CD4-positive, CD25-positive, alpha-beta regulatory T cell (primary cell): ENCODE data around the gene GRIN2C. TPM values are rescaled to one million over a fixed set of nuclear protein-coding genes. Genes with fewer than 3 reads are reported as not detected.

Source experiments
- ATAC-seq, 2 donors: fragments of 150-1000 bp; cut with Tn5 transposase; one replicate each; pipeline ENCODE4 v1.10.0; 2021; ENCODE audit warnings: low read depth in 2 of 2, moderate number of reproducible peaks in 2 of 2, moderate library complexity in 1 of 2
- DNase-seq, 3 donors: peaks; one replicate each; pipeline versions ENCODE4 v3.0.0 to v3.0.0-alpha.2; 2012 to 2022; ENCODE audit warnings: mixed read lengths in 1 of 3
- H3K27ac ChIP-seq: one replicate; pipeline ENCODE4 v1.7.0; 2013; ENCODE audit warnings: mild to moderate bottlenecking, low read length; ENCODE audit not compliant: insufficient read depth, poor library complexity, severe bottlenecking
- H3K27me3 ChIP-seq: one replicate; pipeline ENCODE4 v1.7.0; 2013; ENCODE audit warnings: low read length; ENCODE audit not compliant: control insufficient read depth, insufficient read depth
- H3K36me3 ChIP-seq: one replicate; pipeline ENCODE4 v1.7.0; 2013; ENCODE audit warnings: mild to moderate bottlenecking, low read length, moderate library complexity; ENCODE audit not compliant: control insufficient read depth, insufficient read depth
- H3K4me1 ChIP-seq: 2 replicates; pipeline ENCODE4 v1.7.0; 2013; ENCODE audit warnings: mild to moderate bottlenecking, low read length; ENCODE audit not compliant: insufficient read depth, control insufficient read depth, poor library complexity, severe bottlenecking
- H3K4me3 ChIP-seq: one replicate; pipeline ENCODE4 v1.7.0; 2013; ENCODE audit warnings: low read depth, mild to moderate bottlenecking, low read length, moderate library complexity
- H3K9me3 ChIP-seq, 2 experiments: 1 replicate in 1 of 2; 2 replicates in 1 of 2; pipeline ENCODE4 v1.7.0; 2013; ENCODE audit warnings: low read length in 2 of 2, mild to moderate bottlenecking in 1 of 2, moderate library complexity in 1 of 2; ENCODE audit not compliant: control insufficient read depth in 2 of 2
- H3K27ac Mint-ChIP-seq, 3 donors: one replicate each; pipeline ENCODE4 v1.8.0; 2020 to 2022; ENCODE audit warnings: mild to moderate bottlenecking in 3 of 3, mixed read lengths in 3 of 3, moderate library complexity in 2 of 3
- H3K27me3 Mint-ChIP-seq: one replicate; pipeline ENCODE4 v1.8.0; 2022; ENCODE audit warnings: mild to moderate bottlenecking, mixed read lengths
- H3K36me3 Mint-ChIP-seq: one replicate; pipeline ENCODE4 v1.8.0; 2020; ENCODE audit warnings: mixed read lengths
- H3K4me1 Mint-ChIP-seq, 4 donors: one replicate each; pipeline ENCODE4 v1.8.0; 2020 to 2022; ENCODE audit warnings: mixed read lengths in 4 of 4, mild to moderate bottlenecking in 1 of 4
- H3K4me3 Mint-ChIP-seq, 4 donors: one replicate each; pipeline ENCODE4 v1.8.0; 2020 to 2022; ENCODE audit warnings: mild to moderate bottlenecking in 4 of 4, mixed read lengths in 4 of 4, moderate library complexity in 3 of 4
- H3K9me3 Mint-ChIP-seq, 7 donors: one replicate each; pipeline ENCODE4 v1.8.0; 2020 to 2022; ENCODE audit warnings: mixed read lengths in 7 of 7, mild to moderate bottlenecking in 3 of 7, moderate library complexity in 2 of 7
- polyA plus RNA-seq, 4 donors: library from polyadenylated mRNA; unstranded; fragments of 300-500 nt; fragmentation: Illumina TruSeq; gene quantifications; one replicate each; pipeline ENCODE4 v1.2.3, GENCODE V29; 2021
- total RNA-seq: library from RNA; stranded (reverse); gene quantifications from one replicate; pipeline ENCODE4 v1.2.3, GENCODE V29; 2022

Gene GRIN2C
- total and polyA plus RNA-seq, 5 donors from 2014 or later: not detected

GRCh38 chr17:74836691-74837467, 22.8 kb downstream of the GRIN2C start:
- H3K4me1 Mint-ChIP-seq: peaks cover 5 to 13% (median 7%) of the 10 kb centered on the region in 4 donors
- H3K36me3 ChIP-seq: peaks cover 14% of the 10 kb centered on the region
- H3K9me3 ChIP-seq: no peaks in the 10 kb centered on the region
- H3K27me3 ChIP-seq: no peaks in the 10 kb centered on the region
- no peaks in the 10 kb centered on the region for H3K4me1 ChIP-seq
- no peak overlapping the region for H3K4me3 ChIP-seq
- peaks cover 32% of the 10 kb centered on the region for H3K36me3 Mint-ChIP-seq
- peaks cover 15% of the 10 kb centered on the region for H3K27me3 Mint-ChIP-seq
- H3K27ac Mint-ChIP-seq: peak overlapping the region in 1 of 3 donors; percentile 79
- ATAC-seq (no peak), DNase-seq (no peak)
- H3K27ac ChIP-seq: no peak overlapping the region
- no peak overlapping the region for H3K4me3 Mint-ChIP-seq
- no peaks in the 10 kb centered on the region for H3K9me3 Mint-ChIP-seq

- no peak for ATAC-seq
- Histone ChIP-seq H3K27ac (no peak overlapping the region), H3K9me3 (no peaks in the 10 kb centered on the region), H3K4me3 (no peak overlapping the region), H3K4me1 (no peaks in the 10 kb centered on the region), H3K36me3 (peaks cover 14% of the 10 kb centered on the region), H3K27me3 (no peaks in the 10 kb centered on the region)
- peaks cover 30% of the 10 kb centered on the region for H3K36me3 Mint-ChIP-seq
- no peak for DNase-seq
- H3K4me3 Mint-ChIP-seq: no peak overlapping the region
- H3K27me3 Mint-ChIP-seq: peaks cover 9% of the 10 kb centered on the region
- H3K4me1 Mint-ChIP-seq: peaks cover 3 to 8% (median 6%) of the 10 kb centered on the region in 4 donors
- H3K9me3 Mint-ChIP-seq: no peaks in the 10 kb centered on the region
- no peak overlapping the region for H3K27ac Mint-ChIP-seq
Observed at GRCh38 chr17:74836191-74836590, 23.5 kb downstream of the GRIN2C start.

- no peak for DNase-seq
- no peaks in the 10 kb centered on the region for H3K27me3 ChIP-seq
Observed at GRCh38 chr17:74833501-74834377, 25.9 kb downstream of the GRIN2C start.

GRCh38 chr17:74832421-74832820, 27.3 kb downstream of the GRIN2C start:
- H3K27me3 Mint-ChIP-seq: no peaks in the 10 kb centered on the region
- Histone ChIP-seq H3K36me3 (peaks cover 16% of the 10 kb centered on the region), H3K27me3 (no peaks in the 10 kb centered on the region), H3K4me3 (no peak overlapping the region), H3K27ac (no peak overlapping the region), H3K4me1 (no peaks in the 10 kb centered on the region), H3K9me3 (no peaks in the 10 kb centered on the region)
- peaks cover 26% of the 10 kb centered on the region for H3K36me3 Mint-ChIP-seq
- DNase-seq: no peak
- ATAC-seq: no peak
- H3K27ac Mint-ChIP-seq: no peak overlapping the region
- no peaks in the 10 kb centered on the region for H3K4me1 Mint-ChIP-seq
- no peak overlapping the region for H3K4me3 Mint-ChIP-seq
- H3K9me3 Mint-ChIP-seq: no peaks in the 10 kb centered on the region

More at GRCh38 chr17:74833501-74834377, 25.9 kb downstream of the GRIN2C start:
- Mint-ChIP-seq H3K4me3 (no peak overlapping the region), H3K27ac (no peak overlapping the region), H3K9me3 (no peaks in the 10 kb centered on the region), H3K36me3 (peaks cover 35% of the 10 kb centered on the region), H3K27me3 (no peaks in the 10 kb centered on the region), H3K4me1 (no peaks in the 10 kb centered on the region)
- Histone ChIP-seq H3K9me3 (no peaks in the 10 kb centered on the region), H3K4me3 (no peak overlapping the region), H3K4me1 (no peaks in the 10 kb centered on the region), H3K36me3 (peaks cover 14% of the 10 kb centered on the region), H3K27ac (no peak overlapping the region)
- no peak for ATAC-seq

- H3K36me3 ChIP-seq: peaks cover 11% of the 10 kb centered on the region
- no peak overlapping the region for H3K4me3 Mint-ChIP-seq
Observed at GRCh38 chr17:74831444-74832146, 28.1 kb downstream of the GRIN2C start.

GRCh38 chr17:74830861-74831260, 28.8 kb downstream of the GRIN2C start:
- peaks cover 15% of the 10 kb centered on the region for H3K36me3 Mint-ChIP-seq
- H3K27ac Mint-ChIP-seq: peak overlapping the region in 1 of 3 donors; percentile 78
- no peak overlapping the region for H3K4me3 Mint-ChIP-seq
- Histone ChIP-seq H3K36me3 (peaks cover 6% of the 10 kb centered on the region), H3K9me3 (no peaks in the 10 kb centered on the region), H3K27ac (no peak overlapping the region), H3K4me1 (no peaks in the 10 kb centered on the region), H3K27me3 (no peaks in the 10 kb centered on the region), H3K4me3 (no peak overlapping the region)
- H3K9me3 Mint-ChIP-seq: no peaks in the 10 kb centered on the region
- H3K27me3 Mint-ChIP-seq: no peaks in the 10 kb centered on the region
- DNase-seq (no peak), ATAC-seq (no peak)
- no peaks in the 10 kb centered on the region for H3K4me1 Mint-ChIP-seq

More at GRCh38 chr17:74831444-74832146, 28.1 kb downstream of the GRIN2C start:
- H3K27me3 ChIP-seq: no peaks in the 10 kb centered on the region
- H3K36me3 Mint-ChIP-seq: peaks cover 22% of the 10 kb centered on the region
- H3K4me3 ChIP-seq: no peak overlapping the region
- no peaks in the 10 kb centered on the region for H3K9me3 Mint-ChIP-seq
- no peaks in the 10 kb centered on the region for H3K4me1 Mint-ChIP-seq
- H3K27ac ChIP-seq: no peak overlapping the region
- H3K27ac Mint-ChIP-seq: peak overlapping the region in 1 of 3 donors; percentile 83
- H3K27me3 Mint-ChIP-seq: no peaks in the 10 kb centered on the region
- no peak for DNase-seq
- no peaks in the 10 kb centered on the region for H3K9me3 ChIP-seq
- ATAC-seq: no peak
- H3K4me1 ChIP-seq: no peaks in the 10 kb centered on the region

GRCh38 chr17:74827800-74828199, 31.9 kb downstream of the GRIN2C start:
- Mint-ChIP-seq H3K27me3 (no peaks in the 10 kb centered on the region), H3K4me3 (no peak overlapping the region), H3K4me1 (no peaks in the 10 kb centered on the region), H3K36me3 (peaks cover 13% of the 10 kb centered on the region), H3K27ac (no peak overlapping the region), H3K9me3 (no peaks in the 10 kb centered on the region)
- H3K27ac ChIP-seq: no peak overlapping the region
- ATAC-seq: no peak
- DNase-seq: no peak
- H3K4me1 ChIP-seq: no peaks in the 10 kb centered on the region
- H3K4me3 ChIP-seq: no peak overlapping the region
- H3K36me3 ChIP-seq: peaks cover 10% of the 10 kb centered on the region
- H3K27me3 ChIP-seq: no peaks in the 10 kb centered on the region
- no peaks in the 10 kb centered on the region for H3K9me3 ChIP-seq
